GM19023 (cell line): ENCODE results near the gene UBE2H.

Source experiments
- ATAC-seq: cut with Tn5 transposase; IDR thresholded peaks from one replicate; pipeline ENCODE4 v1.9.1; 2021; ENCODE audit warnings: mild to moderate bottlenecking, moderate library complexity; ENCODE audit not compliant: unreplicated experiment

UBE2H gene

DNA sequence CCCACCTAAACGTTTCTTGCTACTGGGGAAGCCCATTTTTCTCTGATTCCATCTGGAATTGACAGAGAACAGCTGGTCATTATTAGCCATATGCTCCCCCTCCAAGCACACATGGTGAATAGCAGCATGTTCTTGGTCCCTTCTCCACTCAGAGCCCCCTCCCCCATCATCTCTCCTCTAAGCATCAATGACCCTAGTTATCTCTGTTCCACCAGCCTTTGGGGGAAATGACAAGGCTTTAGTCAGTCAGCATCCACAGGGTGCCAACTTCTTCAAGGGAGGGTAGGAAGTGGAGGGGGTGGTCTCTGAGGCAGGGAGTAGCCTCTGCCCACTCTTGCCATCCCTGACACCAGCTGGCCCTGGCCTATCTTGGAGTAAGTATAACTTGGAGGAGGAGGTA is 163.1 kb downstream of the UBE2H start:
- no peak for ATAC-seq

DNA sequence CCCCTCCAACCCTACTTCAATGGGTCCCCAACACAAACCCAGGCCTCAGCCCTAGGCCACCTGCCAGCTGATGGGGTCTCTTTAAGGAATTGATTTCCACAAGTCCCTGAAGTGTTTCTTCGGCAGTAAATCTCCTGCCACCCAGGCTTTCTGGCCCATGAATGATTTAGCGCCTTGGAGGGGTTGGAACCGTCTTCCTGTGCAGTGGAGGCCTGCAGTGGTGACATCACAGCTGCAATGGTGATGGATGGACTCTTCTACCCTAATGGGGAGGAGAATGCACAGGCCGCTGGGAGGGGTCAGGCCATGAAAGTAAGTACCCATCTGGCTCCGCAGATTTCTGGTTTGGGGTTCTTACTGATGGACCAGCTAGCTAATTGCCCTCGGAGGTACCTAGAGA is 163.8 kb downstream of the UBE2H start:
- no peak for ATAC-seq

DNA sequence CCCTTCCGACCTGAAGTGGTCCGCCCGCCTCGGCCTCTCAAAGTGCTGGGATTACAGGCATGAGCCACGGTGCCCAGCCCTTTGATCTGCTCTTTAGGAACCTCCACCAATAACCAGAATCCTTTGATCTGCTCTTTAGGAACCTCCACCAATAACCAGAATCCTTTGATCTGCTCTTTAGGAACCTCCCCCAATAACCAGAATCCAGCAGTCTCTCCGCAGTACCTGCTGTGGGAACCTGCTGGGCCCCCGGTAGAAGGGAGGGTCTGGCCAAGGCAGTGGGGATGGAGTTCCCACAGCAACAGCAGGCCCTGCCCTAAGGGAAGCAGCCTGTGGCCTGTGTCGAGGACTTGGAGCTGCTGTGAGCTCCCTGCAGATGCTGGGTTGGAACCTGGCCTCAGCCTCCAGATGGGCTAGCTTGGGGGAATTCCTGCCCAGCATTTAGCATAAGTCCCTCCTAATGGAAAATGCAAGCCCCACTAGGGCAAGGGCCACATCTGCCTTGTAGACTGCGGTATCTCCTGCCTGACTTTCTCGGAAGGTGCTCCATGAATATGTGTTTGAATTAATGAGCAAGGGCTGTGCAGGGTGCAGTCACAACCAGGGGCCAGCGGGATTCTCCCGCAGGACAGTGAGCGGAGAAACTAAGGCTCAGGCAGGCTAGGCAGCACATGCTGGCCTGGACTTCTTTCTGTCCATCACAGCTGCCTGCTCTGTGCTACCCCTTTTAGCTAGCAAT is 165.8 kb downstream of the UBE2H start:
- ATAC-seq = no peak

GRCh38 chr7:129785685-129786514 is 166.9 kb downstream of the UBE2H start:
- ATAC-seq = no peak

DNA sequence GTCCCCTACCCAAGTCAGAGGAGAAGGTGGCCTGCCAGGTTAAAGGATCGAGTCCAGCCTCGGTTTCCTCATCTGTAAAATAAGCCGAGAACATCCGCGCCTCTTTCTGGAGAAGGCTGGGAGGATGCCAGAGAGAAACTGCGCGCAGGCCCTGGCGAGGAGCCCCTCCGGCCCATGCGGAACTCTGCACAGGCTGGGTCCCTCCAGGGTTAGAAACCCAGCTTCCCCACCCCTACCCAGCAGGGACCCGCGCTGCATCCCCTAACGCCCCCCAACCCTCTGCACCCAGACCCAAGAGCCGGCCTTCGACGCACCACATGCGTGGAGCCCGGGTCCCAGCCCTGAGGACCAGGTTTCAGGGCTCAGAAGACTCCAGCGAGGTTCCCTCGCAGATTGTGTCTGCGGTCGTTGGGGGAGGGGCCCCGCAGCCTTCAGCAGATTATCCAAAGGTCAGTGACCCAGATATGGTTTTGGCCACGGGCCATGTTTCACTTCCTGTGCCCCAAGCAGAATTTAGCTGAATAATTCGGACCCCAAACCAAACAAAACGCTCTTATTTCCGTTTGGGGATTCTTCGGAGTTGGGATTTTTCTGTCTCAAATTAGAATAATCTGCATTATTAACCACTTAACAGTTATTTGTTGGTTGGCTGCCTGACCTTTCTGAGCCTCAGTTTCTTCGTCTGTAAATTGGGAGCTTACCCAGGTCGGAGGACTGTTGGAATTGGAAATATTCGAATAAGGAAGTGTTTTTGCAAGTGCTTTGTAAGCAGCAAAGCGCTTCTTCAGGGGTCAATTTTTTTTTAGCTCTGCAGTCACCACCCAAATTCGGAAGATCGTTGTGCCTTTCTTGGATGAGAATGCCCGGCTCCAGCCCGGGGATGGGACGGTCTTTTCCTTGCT is 167.7 kb downstream of the UBE2H start:
- no peak for ATAC-seq

GRCh38 chr7:129784437-129784782 is 168.3 kb downstream of the UBE2H start:
- ATAC-seq = no peak

- no peak for ATAC-seq
Observed at GRCh38 chr7:129783584-129783919, 169.2 kb downstream of the UBE2H start.

DNA sequence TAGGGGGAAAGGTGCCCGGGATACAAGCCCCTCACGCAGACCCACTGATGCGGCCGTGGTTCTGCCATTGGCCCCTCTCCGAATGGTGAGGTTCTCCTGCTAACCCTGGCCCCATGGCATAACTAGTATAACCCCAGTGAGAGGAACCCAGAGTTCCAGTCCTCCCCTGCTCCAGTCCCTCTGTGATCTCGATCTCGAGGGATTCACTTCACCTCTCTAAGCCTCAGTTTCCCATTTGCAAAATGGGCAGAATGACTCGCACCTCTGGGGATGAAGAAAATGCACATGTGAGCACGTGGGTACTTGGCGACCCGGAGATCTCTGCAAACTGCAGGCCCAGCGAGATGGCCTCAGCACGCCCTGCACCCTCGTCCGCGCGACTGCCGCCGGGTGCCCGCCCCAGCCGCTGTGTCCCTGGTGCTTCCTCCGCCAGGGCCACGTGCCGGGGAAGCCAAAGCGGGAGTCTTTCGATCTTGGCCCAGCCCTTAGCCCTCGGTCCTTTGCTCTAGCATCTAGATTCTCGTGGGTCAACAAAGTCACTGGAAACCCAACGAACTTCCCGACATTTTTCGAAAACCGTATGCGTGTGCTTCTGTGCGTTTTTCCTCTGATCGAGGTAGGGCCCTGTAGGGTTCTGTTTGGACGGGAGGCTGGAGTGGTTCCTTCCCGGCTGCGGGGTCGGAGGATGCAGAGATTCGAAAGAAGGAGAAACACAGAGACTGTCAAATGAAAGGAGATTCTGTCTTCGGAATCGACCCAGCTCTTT is 169.8 kb downstream of the UBE2H start:
- ATAC-seq = no peak

- no peak for ATAC-seq
Observed at GRCh38 chr7:129781928-129782817, 170.6 kb downstream of the UBE2H start.

DNA sequence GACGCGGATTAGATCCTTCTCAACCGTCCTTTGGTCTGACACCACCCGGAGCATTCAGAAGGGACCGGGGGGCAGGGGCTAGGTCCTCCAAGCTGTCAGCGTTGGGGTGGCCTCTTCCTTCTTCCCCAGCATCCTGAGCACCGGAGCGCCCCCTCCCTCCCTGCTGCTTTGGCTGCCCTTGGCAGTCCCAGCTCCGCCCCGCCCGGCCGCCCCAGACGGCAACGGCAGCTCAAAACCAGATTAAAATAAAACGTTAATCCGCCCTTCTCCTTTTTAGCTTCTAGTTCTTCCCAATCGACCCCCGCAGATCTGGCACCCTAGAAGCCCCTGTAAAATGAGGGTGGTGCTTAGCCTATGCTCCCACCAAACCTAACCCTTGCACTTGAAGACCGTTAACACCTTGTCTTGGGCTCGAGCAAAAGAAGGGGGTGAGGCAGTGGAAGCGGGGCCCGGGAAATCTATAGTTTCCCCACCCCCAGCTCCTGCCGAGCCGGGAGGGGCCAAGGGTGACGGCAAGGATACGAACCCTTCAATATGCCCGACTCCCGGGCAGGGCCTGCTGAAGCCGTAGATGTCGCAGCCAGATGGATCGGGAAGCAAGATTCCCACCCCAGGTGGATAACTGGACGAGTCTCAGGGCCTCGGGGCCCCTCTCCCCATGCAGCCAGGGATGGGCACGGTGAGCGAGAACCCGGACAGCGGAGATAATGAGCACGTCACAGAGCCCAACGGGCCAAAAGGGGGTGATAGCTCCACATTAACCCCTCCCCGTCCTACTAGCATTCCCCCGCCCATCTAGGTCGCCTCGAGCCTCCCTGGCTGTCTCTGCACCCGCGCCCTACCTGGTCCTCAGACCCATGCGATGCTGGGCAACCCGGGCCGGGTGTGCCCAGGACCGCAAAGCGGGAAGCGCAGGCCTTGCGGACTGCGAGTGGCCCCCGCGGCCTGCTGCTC is 171.5 kb downstream of the UBE2H start:
- no peak for ATAC-seq
